HCT116 (cell line): Measurements from ENCODE around the gene PPM1E. TPM values are rescaled to one million over a fixed set of nuclear protein-coding genes. Genes with fewer than 3 reads are reported as not detected.

Source experiments
- ATAC-seq: fragments of 200-7000 bp; cut with Tn5 transposase; 2 replicates; pipeline ENCODE4 v1.9.1; 2020; ENCODE audit warnings: mild to moderate bottlenecking, moderate library complexity
- BruUV-seq: library from RNA; stranded (reverse); fragments of 400-500 nt; replicated peaks from 2 replicates; lab custom pipeline; 2021; lab: Mats Ljungman, UMichigan
- CTCF ChIA-PET: fragments of 300-600 bp; sonication (Branson Sonifier 250); formaldehyde crosslinking; loops from one replicate; lab custom pipeline; 2021; ENCODE audit warnings: antibody characterized with exemption; lab: Charles Lee
- POLR2A ChIA-PET: fragments of 300-600, 350-600 bp; sonication (Branson Sonifier 250); formaldehyde crosslinking; loops from one replicate; lab custom pipeline; 2021; ENCODE audit warnings: antibody characterized with exemption; lab: Charles Lee
- RAD21 ChIA-PET, 2 experiments: fragments of 300-600 bp; sonication (Branson Sonifier 250); formaldehyde crosslinking; loops; one replicate each; lab custom pipeline; 2023; ENCODE audit warnings: low total read pairs in 2 of 2; ENCODE audit not compliant: uncharacterized antibody in 2 of 2, unreplicated experiment in 2 of 2, low non-redundant PET in 1 of 2; lab: Charles Lee
- DNase-seq: peaks from one replicate; pipeline ENCODE4 v3.0.0-alpha.2; 2010; ENCODE audit warnings: low read depth, low spot score
- H2AFZ ChIP-seq: fragments of 200-600 bp; shearing (Covaris generic), sonication (generic); 2 replicates; pipeline ENCODE4 v1.6.1; 2017; ENCODE audit warnings: low read depth, mixed run types, mixed read lengths, antibody characterized with exemption, low read length; ENCODE audit not compliant: poor library complexity, severe bottlenecking
- H3K27ac ChIP-seq: 2 replicates; pipeline ENCODE4 v1.5.1; 2012; ENCODE audit warnings: low read depth, low read length
- H3K27me3 ChIP-seq: fragments of 200-600 bp; sonication (generic); 2 replicates; pipeline ENCODE4 v1.6.1; 2016; ENCODE audit warnings: mixed run types, low read length, mixed read lengths; ENCODE audit not compliant: insufficient read depth
- H3K36me3 ChIP-seq, 2 experiments: fragments of 200-500 bp in 1 of 2; fragments of 200-600 bp in 1 of 2; sonication (Bioruptor generic) in 1 of 2; sonication (generic) in 1 of 2; 2 replicates each; pipeline versions ENCODE4 v1.5.1 to v1.6.1; 2014 to 2016; ENCODE audit warnings: low read length in 2 of 2, inconsistent platforms in 1 of 2, mixed read lengths in 1 of 2, mixed run types in 1 of 2; ENCODE audit not compliant: insufficient read depth in 2 of 2, control insufficient read depth in 1 of 2
- H3K4me1 ChIP-seq, 2 experiments: fragments of 200-600 bp in 1 of 2; sonication (generic) in 1 of 2; 2 replicates each; pipeline versions ENCODE4 v1.5.1 to v1.6.1; 2012 to 2017; ENCODE audit warnings: low read length in 2 of 2, inconsistent platforms in 1 of 2, mild to moderate bottlenecking in 1 of 2, mixed read lengths in 1 of 2, mixed run types in 1 of 2, moderate library complexity in 1 of 2; ENCODE audit not compliant: insufficient read depth in 2 of 2, control insufficient read depth in 1 of 2
- H3K4me2 ChIP-seq: fragments of 200-600 bp; sonication (generic); 2 replicates; pipeline ENCODE4 v1.6.1; 2017; ENCODE audit warnings: mixed run types, low read length, mixed read lengths
- H3K4me3 ChIP-seq, 2 experiments: fragments of 200-600 bp in 1 of 2; sonication (generic) in 1 of 2; replicated peaks in 1 of 2; 2 replicates each; pipeline ENCODE4 v1.5.1; 2011 to 2016; ENCODE audit warnings: low read length in 2 of 2, control low read depth in 1 of 2, low read depth in 1 of 2, mild to moderate bottlenecking in 1 of 2, mixed read lengths in 1 of 2, mixed run types in 1 of 2
- H3K79me2 ChIP-seq: fragments of 200-600 bp; sonication (generic); 2 replicates; pipeline ENCODE4 v1.6.1; 2017; ENCODE audit warnings: mild to moderate bottlenecking, mixed run types, low read length, moderate library complexity, mixed read lengths; ENCODE audit not compliant: insufficient read depth
- H3K9ac ChIP-seq: fragments of 200-600 bp; sonication (generic); 2 replicates; pipeline ENCODE4 v1.6.1; 2016; ENCODE audit warnings: low read length, mixed read lengths
- H3K9me2 ChIP-seq: fragments of 200-600 bp; sonication (generic), shearing (Covaris generic); 2 replicates; pipeline ENCODE4 v1.6.1; 2017; ENCODE audit warnings: mixed run types, mild to moderate bottlenecking, moderate library complexity; ENCODE audit not compliant: insufficient read depth
- H3K9me3 ChIP-seq, 2 experiments: fragments of 200-500 bp in 1 of 2; fragments of 200-600 bp in 1 of 2; sonication (Bioruptor generic) in 1 of 2; sonication (generic) in 1 of 2; 2 replicates each; pipeline ENCODE4 v1.6.1; 2014 to 2017; ENCODE audit warnings: low read length in 2 of 2, mixed read lengths in 2 of 2, inconsistent platforms in 1 of 2, low read depth in 1 of 2, mild to moderate bottlenecking in 1 of 2, mixed run types in 1 of 2, moderate library complexity in 1 of 2; ENCODE audit not compliant: control insufficient read depth in 1 of 2, insufficient read depth in 1 of 2
- H4K20me1 ChIP-seq: fragments of 200-600 bp; sonication (generic), shearing (Covaris generic); 2 replicates; pipeline ENCODE4 v1.6.1; 2017; ENCODE audit warnings: mixed run types, mild to moderate bottlenecking, moderate library complexity; ENCODE audit not compliant: insufficient read depth
- ATF3 ChIP-seq: IDR thresholded peaks from 2 replicates; pipeline ENCODE4 v1.6.1; 2012
- CBX3 ChIP-seq: IDR thresholded peaks from 2 replicates; pipeline ENCODE4 v1.6.1; 2012; ENCODE audit warnings: low read depth
- CEBPB ChIP-seq: IDR thresholded peaks from 2 replicates; pipeline ENCODE4 v1.6.1; 2012; ENCODE audit warnings: low read depth
- CTCF ChIP-seq, 3 experiments: fragments of 200-600 bp in 1 of 3; sonication (generic) in 1 of 3; IDR thresholded peaks in 2 of 3; conservative IDR thresholded peaks in 1 of 3; 2 replicates each; pipeline ENCODE4 v1.5.1; 2012 to 2017; ENCODE audit warnings: low read depth in 2 of 3, low read length in 2 of 3, antibody characterized with exemption in 1 of 3, borderline replicate concordance in 1 of 3, control low read depth in 1 of 3, mild to moderate bottlenecking in 1 of 3, mixed read lengths in 1 of 3, mixed run types in 1 of 3, moderate library complexity in 1 of 3; ENCODE audit not compliant: insufficient read depth in 1 of 3
- ELF1 ChIP-seq: IDR thresholded peaks from 2 replicates; pipeline ENCODE4 v1.6.1; 2012; ENCODE audit warnings: low read depth, borderline replicate concordance
- EZH2 ChIP-seq: fragments of 200-600 bp; sonication (generic); IDR thresholded peaks from 2 replicates; pipeline ENCODE4 v1.6.1; 2017; ENCODE audit warnings: antibody characterized with exemption, mixed run types
- EZH2phosphoT487 ChIP-seq: fragments of 200-600 bp; IDR thresholded peaks from 2 replicates; pipeline ENCODE4 v1.6.1; 2018; ENCODE audit warnings: antibody characterized with exemption, borderline replicate concordance
- JUND ChIP-seq: IDR thresholded peaks from 2 replicates; pipeline ENCODE4 v1.6.1; 2012
- MAX ChIP-seq: IDR thresholded peaks from 2 replicates; pipeline ENCODE4 v1.6.1; 2012
- RAD21 ChIP-seq: IDR thresholded peaks from 2 replicates; pipeline ENCODE4 v1.6.1; 2012; ENCODE audit warnings: low read depth, mild to moderate bottlenecking
- REST ChIP-seq: IDR thresholded peaks from 2 replicates; pipeline ENCODE4 v1.6.1; 2012; ENCODE audit warnings: low read depth
- SIN3A ChIP-seq: IDR thresholded peaks from 2 replicates; pipeline ENCODE4 v1.6.1; 2012; ENCODE audit warnings: low read depth
- SP1 ChIP-seq: IDR thresholded peaks from 2 replicates; pipeline ENCODE4 v1.6.1; 2012; ENCODE audit warnings: low read depth
- TCF7L2 ChIP-seq: IDR thresholded peaks from 2 replicates; pipeline ENCODE4 v1.7.0; 2011; ENCODE audit warnings: borderline replicate concordance, inconsistent platforms; ENCODE audit not compliant: insufficient read depth, insufficient read length; ENCODE audit errors: extremely low read depth
- YY1 ChIP-seq: IDR thresholded peaks from 2 replicates; pipeline ENCODE4 v1.6.1; 2011; ENCODE audit warnings: low read length, low read depth, moderate library complexity, mild to moderate bottlenecking; ENCODE audit not compliant: insufficient replicate concordance; ENCODE audit errors: extremely low read depth
- ZFX ChIP-seq: fragments of 450-650 bp; IDR thresholded peaks from 2 replicates; pipeline ENCODE4 v1.6.1; 2017
- ZNF274 ChIP-seq: fragments of 200-500 bp; sonication (Bioruptor generic); IDR thresholded peaks from 2 replicates; pipeline ENCODE4 v1.6.1; 2014; ENCODE audit warnings: mild to moderate bottlenecking, low read depth, low read length, inconsistent platforms
- intact Hi-C: fragments of 100-400 bp; cut with micrococcal nuclease; formaldehyde crosslinking; loops from 2 replicates; pipeline ENCODE4 v1.10.0; 2022
- total RNA-seq: library from RNA; stranded (reverse); gene quantifications from one replicate; pipeline ENCODE4 v1.2.1, GENCODE V29; 2021; ENCODE audit not compliant: unreplicated experiment

The PPM1E gene
- total RNA-seq, 1 experiment from 2014 or later = 0.02 TPM

GRCh38 chr17:58982626-58983025 is 227.0 kb downstream of the PPM1E start:
- CTCF ChIA-PET = no interaction called here
- H3K27ac ChIP-seq = no peak overlapping the region
- intact Hi-C loops = no loop called here
- TF ChIP-seq ZFX (no peak), ELF1 (no peak), JUND (no peak), SIN3A (no peak), SP1 (no peak), RAD21 (no peak), YY1 (no peak)
- no peaks in the 10 kb centered on the region for H3K27me3 ChIP-seq
- no peaks in the 10 kb centered on the region for H3K9me2 ChIP-seq
- H3K4me2 ChIP-seq = no peak overlapping the region
- H2AFZ ChIP-seq = no peak overlapping the region
- no peak overlapping the region for H3K9ac ChIP-seq
- ATAC-seq (no peak), DNase-seq (no peak)
- no peak overlapping the region for H3K4me3 ChIP-seq
- H3K79me2 ChIP-seq = no peaks in the 10 kb centered on the region
- no peaks in the 10 kb centered on the region for H3K36me3 ChIP-seq
- no peaks in the 10 kb centered on the region for H4K20me1 ChIP-seq
- POLR2A ChIA-PET = no interaction called here
- RAD21 ChIA-PET = no interaction called here
- no peaks in the 10 kb centered on the region for H3K4me1 ChIP-seq
- BruUV-seq = no TSS peak
- no peaks in the 10 kb centered on the region for H3K9me3 ChIP-seq

- Histone ChIP-seq H2AFZ (no peak overlapping the region), H4K20me1 (no peaks in the 10 kb centered on the region), H3K9ac (no peak overlapping the region), H3K9me2 (no peaks in the 10 kb centered on the region), H3K36me3 (no peaks in the 10 kb centered on the region), H3K27ac (no peak overlapping the region), H3K4me1 (no peaks in the 10 kb centered on the region), H3K4me3 (no peak overlapping the region), H3K27me3 (no peaks in the 10 kb centered on the region), H3K4me2 (no peak overlapping the region), H3K79me2 (no peaks in the 10 kb centered on the region), H3K9me3 (no peaks in the 10 kb centered on the region)
- no TSS peak for BruUV-seq
- ChIA-PET RAD21 (interaction anchor here in 1 of 2 experiments (0.6 kb wide), 1 partner anchor 39 kb away, joined by 4 read pairs; no protein-coding TSS in a partner anchor), CTCF (no interaction called here), POLR2A (no interaction called here)
- intact Hi-C loops = no loop called here
- no peak for DNase-seq
- ATAC-seq = no peak
- TF ChIP-seq ATF3 (no peak), YY1 (no peak), SP1 (no peak), CEBPB (no peak), CBX3 (no peak), CTCF (IDR thresholded peaks at IDR 0.05 in 2 of 3, conservative IDR thresholded peaks at IDR 0.05 in 1 of 3; ENCODE audit: borderline replicate concordance in 1 of 3, insufficient read depth in 1 of 3, low read depth in 2 of 3, low read length in 2 of 3) (no peak), EZH2 (no peak), TCF7L2 (no peak), ZNF274 (no peak), EZH2phosphoT487 (no peak), MAX (no peak), REST (no peak)
Measured at GRCh38 chr17:58985367-58985766, 229.7 kb downstream of the PPM1E start.
